Stimulated activated effector memory CD8-positive, alpha-beta T cell treated with anti-CD3 and anti-CD28 coated beads, Interleukin-12 subunit alpha, Interleukin-12 subunit beta, amount 100 ng/mL, for 72 hours (primary cell): Measurements from ENCODE around the gene TRAPPC12.
A peak's percentile ranks its signal among the peaks of the same experiment; 100 is the strongest.

Experiments
- ATAC-seq: fragments of 150-1000 bp; cut with Tn5 transposase; 2 replicates; pipeline ENCODE4 v1.10.0; 2021
- DNase-seq, 2 donors: peaks; one replicate each; pipeline ENCODE4 v3.0.0; 2021 to 2022; ENCODE audit warnings: low spot score in 2 of 2
- H3K27ac Mint-ChIP-seq: one replicate; pipeline ENCODE4 v1.8.0; 2022; ENCODE audit warnings: mild to moderate bottlenecking, mixed read lengths
- H3K36me3 Mint-ChIP-seq: one replicate; pipeline ENCODE4 v1.8.0; 2022; ENCODE audit warnings: mild to moderate bottlenecking, mixed read lengths
- H3K4me1 Mint-ChIP-seq: one replicate; pipeline ENCODE4 v1.8.0; 2022; ENCODE audit warnings: mixed read lengths
- H3K4me3 Mint-ChIP-seq: one replicate; pipeline ENCODE4 v1.8.0; 2022; ENCODE audit warnings: mild to moderate bottlenecking, mixed read lengths
- H3K9me3 Mint-ChIP-seq: one replicate; pipeline ENCODE4 v1.8.0; 2022; ENCODE audit warnings: mixed read lengths

Gene TRAPPC12

DNA sequence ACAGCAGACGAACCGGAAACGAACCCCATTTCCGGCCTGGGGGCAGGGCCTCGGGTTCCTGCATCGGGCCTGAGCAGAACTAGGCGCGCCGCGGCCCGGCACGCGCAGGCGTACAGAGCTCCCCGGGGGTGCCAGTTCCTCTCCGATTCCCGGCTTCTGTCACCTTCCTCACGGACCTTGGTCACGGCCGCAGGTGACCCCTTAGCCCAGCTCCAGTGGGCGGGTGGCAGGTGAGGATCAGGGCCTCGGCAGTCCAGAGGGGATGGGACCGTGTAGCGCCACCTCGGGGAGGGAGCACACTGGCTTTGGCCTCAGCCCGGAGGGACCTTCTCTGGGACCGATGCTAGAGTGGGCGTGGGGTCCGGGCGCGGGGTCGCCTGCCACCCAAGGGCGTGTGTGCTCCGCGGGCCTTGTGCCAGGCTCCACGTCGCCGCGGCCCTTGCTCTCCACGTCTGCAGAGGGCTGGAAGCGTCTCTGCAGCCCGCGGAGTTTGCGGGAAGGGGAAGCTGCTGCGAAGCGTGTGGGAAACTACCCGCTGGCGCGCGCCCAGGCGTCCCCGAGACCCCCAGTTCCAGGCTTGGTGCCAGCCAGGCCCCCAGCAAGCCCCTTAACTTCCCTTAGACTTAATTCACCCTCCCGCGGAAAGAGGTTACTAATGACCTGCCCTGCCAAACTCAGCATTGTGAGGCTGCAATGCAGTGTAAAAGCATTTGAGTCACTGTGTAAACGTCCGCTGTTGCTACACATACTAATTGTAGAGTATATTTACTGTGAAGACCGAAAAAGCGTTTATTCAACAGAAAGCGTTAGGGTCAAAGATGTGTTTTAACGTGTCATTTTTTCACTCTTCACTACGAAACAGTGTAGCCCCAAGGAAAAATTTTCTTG lies at the start of gene TRAPPC12:
Gene TRAPPC12 (plus strand): TSS at position 48 of the 888 bp plus-strand sequence. CDS start 7,930 bp downstream, outside the sequence.
- Mint-ChIP-seq H3K4me1 (peaks cover 42% of the 10 kb centered on the region), H3K27ac (peak within 1 kb of the TSS; percentile 98), H3K9me3 (no peaks in the 10 kb centered on the region), H3K4me3 (peak within 1 kb of the TSS; percentile 98), H3K36me3 (peaks cover 28% of the 10 kb centered on the region)
- peak; percentile 73 for ATAC-seq
- DNase-seq = peak; percentile 83 to 95

- H3K4me3 Mint-ChIP-seq = no peak overlapping the region
- H3K36me3 Mint-ChIP-seq = peaks cover 34% of the 10 kb centered on the region
- peaks cover 26% of the 10 kb centered on the region for H3K4me1 Mint-ChIP-seq
- no peaks in the 10 kb centered on the region for H3K9me3 Mint-ChIP-seq
- peak overlapping the region; percentile 3 for H3K27ac Mint-ChIP-seq
- ATAC-seq (no peak), DNase-seq (no peak)
Observed at GRCh38 chr2:3332133-3332532, 47.4 kb upstream of the TRAPPC12 start.

DNA sequence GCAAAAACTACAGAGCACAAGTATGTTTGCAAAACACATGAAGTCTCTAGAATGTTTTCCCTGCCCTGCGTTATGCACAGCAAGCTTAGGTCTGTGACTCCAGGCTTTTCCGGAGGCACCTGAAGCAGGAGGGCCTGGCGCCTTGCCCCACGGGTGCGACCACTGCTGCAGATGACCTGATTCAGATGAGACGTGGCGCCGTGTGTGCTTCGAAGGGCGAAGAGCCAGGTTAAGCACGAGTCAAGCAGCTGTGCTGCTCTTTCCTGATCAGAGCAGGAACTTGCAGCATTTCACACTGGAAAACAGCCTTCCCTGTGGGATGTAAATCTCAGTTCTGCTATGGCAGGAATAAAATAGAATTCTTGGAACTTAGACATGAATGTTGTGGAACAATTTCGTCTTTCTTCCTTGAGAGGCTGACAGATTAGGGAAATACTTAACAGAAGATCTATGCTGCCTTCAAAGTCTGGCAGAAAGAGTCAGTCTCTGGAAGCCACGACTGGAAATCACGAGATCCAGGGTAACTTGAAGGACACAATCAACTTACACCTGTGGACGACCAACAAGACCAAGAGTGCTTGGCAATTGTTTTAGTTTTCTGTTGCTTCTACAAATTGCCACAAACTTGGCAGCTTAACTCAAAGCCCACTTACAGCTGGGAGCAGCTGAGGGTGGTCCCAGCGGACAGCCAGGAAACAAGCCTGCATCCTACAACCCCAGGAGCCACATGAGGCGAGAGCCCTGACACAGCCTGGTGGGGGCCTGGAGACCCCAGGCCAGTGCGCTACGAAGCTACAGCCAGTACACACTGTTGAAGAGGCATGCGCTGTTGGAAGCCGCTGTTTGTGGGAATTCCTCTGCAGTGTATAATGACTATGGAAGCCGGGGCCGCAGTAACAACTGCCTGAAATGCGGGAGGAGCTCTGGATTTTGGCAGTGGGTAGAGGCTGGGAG lies 44.8 kb upstream of the TRAPPC12 start:
- ATAC-seq (no peak), DNase-seq (no peak)
- H3K27ac Mint-ChIP-seq = peak overlapping the region; percentile 65
- no peak overlapping the region for H3K4me3 Mint-ChIP-seq
- H3K4me1 Mint-ChIP-seq = peaks cover 17% of the 10 kb centered on the region
- no peaks in the 10 kb centered on the region for H3K9me3 Mint-ChIP-seq
- H3K36me3 Mint-ChIP-seq = peaks cover 34% of the 10 kb centered on the region

- no peaks in the 10 kb centered on the region for H3K9me3 Mint-ChIP-seq
- no peak overlapping the region for H3K4me3 Mint-ChIP-seq
- H3K36me3 Mint-ChIP-seq = peaks cover 22% of the 10 kb centered on the region
- peaks cover 5% of the 10 kb centered on the region for H3K4me1 Mint-ChIP-seq
- no peak for DNase-seq
- peak overlapping the region; percentile 70 for H3K27ac Mint-ChIP-seq
- no peak for ATAC-seq
Observed at GRCh38 chr2:3336844-3337243, 42.6 kb upstream of the TRAPPC12 start.

DNA sequence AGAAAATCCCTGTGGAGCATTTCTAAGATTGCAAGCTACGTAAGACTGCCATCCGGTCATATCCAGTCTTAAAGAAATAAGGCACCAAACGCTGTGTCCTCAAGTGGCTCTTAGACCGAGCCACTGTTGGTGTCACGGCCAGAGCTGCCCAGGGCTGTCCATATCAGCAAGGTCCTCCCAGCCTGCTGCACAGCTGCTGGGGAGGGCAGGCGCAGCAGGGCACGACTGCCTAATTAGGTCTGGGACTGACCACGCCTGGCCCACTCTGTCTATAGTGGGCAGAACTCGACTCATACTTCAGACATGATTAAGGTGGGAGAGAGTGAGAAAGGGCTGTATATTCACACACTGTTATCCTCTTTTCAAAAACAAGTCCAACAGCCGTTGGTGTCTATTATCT lies 41.2 kb upstream of the TRAPPC12 start:
- Mint-ChIP-seq H3K27ac (no peak overlapping the region), H3K4me1 (peaks cover 5% of the 10 kb centered on the region), H3K36me3 (peaks cover 25% of the 10 kb centered on the region), H3K9me3 (no peaks in the 10 kb centered on the region), H3K4me3 (no peak overlapping the region)
- DNase-seq = no peak
- ATAC-seq = no peak

DNA sequence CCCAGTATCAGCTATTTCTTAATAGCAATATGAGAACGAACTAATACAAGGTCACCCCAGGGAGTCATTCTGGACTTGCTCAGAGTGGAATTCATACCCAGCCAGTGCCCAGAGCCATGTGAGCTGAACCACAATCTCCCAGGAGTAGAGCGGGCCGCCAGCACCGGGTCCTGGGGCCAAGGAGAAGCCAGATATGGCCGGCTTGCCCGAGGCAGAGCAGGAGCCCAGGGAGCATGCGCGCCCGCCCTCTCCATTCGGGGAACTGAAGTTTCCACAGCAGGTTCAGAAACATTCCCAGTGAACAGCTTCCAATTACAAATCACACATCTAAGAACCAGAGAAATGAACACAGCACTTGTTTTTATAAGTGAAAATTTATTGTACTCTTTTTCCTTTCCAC lies 39.4 kb upstream of the TRAPPC12 start:
- ATAC-seq (no peak), DNase-seq (no peak)
- Mint-ChIP-seq H3K9me3 (no peaks in the 10 kb centered on the region), H3K4me1 (peaks cover 5% of the 10 kb centered on the region), H3K36me3 (peaks cover 30% of the 10 kb centered on the region), H3K27ac (no peak overlapping the region), H3K4me3 (no peak overlapping the region)

DNA sequence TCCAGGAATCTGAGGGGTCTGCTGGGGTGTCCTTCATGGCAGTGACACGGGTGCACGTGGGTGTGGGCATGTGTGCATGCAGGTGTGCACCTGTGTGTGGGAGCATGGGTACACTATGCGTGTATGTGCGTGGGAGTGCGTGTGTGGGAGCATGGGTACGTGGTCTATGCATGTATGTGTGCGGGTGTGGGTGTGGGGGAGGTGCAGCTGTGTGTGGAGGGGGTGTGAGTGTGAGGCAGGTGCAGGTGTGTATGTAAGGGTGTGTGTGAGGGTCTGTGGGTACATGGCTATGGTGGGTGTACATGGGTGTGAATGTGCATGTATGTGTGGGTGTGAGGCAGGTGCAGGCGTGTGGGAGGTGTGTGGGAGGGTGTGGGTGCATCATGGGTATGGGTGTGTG lies 38.2 kb upstream of the TRAPPC12 start:
- Mint-ChIP-seq H3K9me3 (no peaks in the 10 kb centered on the region), H3K4me3 (no peak overlapping the region), H3K4me1 (no peaks in the 10 kb centered on the region), H3K27ac (no peak overlapping the region), H3K36me3 (peaks cover 30% of the 10 kb centered on the region)
- no peak for DNase-seq
- ATAC-seq = no peak

GRCh38 chr2:3342324-3342723 lies 37.2 kb upstream of the TRAPPC12 start:
- Mint-ChIP-seq H3K9me3 (no peaks in the 10 kb centered on the region), H3K4me1 (peaks cover 2% of the 10 kb centered on the region), H3K36me3 (peaks cover 30% of the 10 kb centered on the region), H3K27ac (peak overlapping the region; percentile 41), H3K4me3 (no peak overlapping the region)
- DNase-seq (no peak), ATAC-seq (no peak)

DNA sequence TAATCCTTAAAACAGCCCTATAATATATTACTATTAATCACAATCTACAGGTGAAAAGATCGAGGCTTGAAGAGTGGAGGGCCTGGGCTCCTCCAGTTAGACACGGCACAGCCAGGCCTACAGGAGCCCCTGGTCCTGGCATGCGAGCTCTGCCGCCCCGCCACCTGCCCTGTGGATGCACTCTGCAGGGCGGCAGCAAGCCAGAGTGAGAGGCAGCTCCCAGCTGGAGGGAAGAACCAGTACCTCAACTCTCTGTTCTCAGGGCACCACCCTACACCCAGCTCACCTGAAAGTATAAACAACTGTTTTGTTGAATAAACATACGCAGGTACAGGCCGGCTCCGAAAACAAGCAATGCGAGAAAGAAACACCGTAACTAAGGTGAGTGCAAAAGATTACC lies 36.5 kb upstream of the TRAPPC12 start:
- no peak overlapping the region for H3K4me3 Mint-ChIP-seq
- H3K36me3 Mint-ChIP-seq = peaks cover 37% of the 10 kb centered on the region
- H3K9me3 Mint-ChIP-seq = no peaks in the 10 kb centered on the region
- H3K27ac Mint-ChIP-seq = no peak overlapping the region
- H3K4me1 Mint-ChIP-seq = peaks cover 7% of the 10 kb centered on the region
- ATAC-seq (no peak), DNase-seq (no peak)

DNA sequence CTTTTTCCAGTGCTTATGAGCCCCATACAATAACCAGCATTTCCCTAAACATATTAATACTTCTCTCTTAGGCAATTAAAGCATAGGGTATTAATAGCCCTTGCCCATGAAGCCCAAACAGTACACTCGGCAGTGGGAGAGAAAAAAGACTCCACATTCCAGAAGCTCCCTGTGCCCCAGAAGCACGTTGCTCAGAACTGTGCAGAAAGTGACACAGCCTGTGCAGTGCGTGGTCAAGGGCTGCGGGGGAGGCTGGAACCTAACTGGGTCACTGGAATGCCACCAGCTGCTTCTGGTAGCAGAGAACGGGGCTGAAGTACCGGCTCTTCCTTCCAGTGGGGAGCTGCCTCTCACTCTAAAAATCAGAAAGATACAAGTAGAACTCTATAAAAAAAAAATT lies 34.6 kb upstream of the TRAPPC12 start:
- peaks cover 7% of the 10 kb centered on the region for H3K4me1 Mint-ChIP-seq
- no peak overlapping the region for H3K4me3 Mint-ChIP-seq
- no peak overlapping the region for H3K27ac Mint-ChIP-seq
- DNase-seq (no peak), ATAC-seq (no peak)
- peaks cover 39% of the 10 kb centered on the region for H3K36me3 Mint-ChIP-seq
- H3K9me3 Mint-ChIP-seq = no peaks in the 10 kb centered on the region

DNA sequence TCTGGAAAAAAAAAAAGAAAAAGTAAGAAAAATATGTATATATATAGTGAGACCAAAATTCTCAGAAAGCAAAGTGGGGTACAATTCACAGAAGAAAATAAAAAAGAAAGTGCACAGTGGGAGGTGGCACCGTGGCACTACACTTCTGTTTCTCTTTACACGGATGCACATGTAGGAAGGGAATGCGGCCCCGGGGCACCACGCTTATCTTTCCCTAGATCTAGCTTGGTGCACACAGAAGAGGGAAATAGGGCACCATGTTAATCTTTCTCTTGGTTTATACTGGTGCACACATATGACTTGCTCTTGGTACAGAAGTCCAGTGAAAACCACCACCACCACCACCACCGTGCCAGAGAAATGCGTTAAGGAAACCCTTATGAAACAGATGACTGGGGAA lies 33.9 kb upstream of the TRAPPC12 start:
- no peak overlapping the region for H3K4me3 Mint-ChIP-seq
- H3K36me3 Mint-ChIP-seq = peaks cover 46% of the 10 kb centered on the region
- DNase-seq = no peak
- ATAC-seq = no peak
- no peak overlapping the region for H3K27ac Mint-ChIP-seq
- H3K4me1 Mint-ChIP-seq = peaks cover 7% of the 10 kb centered on the region
- H3K9me3 Mint-ChIP-seq = no peaks in the 10 kb centered on the region

DNA sequence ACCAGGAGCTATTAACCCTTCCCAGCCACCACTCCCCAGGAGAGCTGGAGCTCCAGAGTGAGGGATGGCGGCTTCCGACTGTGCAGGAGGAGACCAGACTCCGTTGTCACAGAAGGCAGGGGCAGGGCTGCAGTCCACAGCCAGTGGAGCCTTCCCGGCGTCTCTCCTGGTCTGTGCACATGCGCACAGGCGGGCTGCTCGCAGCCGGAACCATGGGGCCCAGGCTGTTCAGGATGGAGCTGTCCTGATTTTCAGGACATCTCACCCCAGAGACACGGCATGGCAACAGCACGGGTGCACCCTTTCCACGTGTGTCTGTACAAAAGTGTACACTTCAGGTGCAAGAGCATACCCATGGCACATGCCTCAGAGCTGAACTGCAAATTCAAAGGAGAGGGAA lies 30.7 kb upstream of the TRAPPC12 start:
- H3K9me3 Mint-ChIP-seq = peaks cover 4% of the 10 kb centered on the region
- DNase-seq = no peak
- peaks cover 60% of the 10 kb centered on the region for H3K36me3 Mint-ChIP-seq
- peaks cover 7% of the 10 kb centered on the region for H3K4me1 Mint-ChIP-seq
- H3K4me3 Mint-ChIP-seq = no peak overlapping the region
- no peak overlapping the region for H3K27ac Mint-ChIP-seq
- ATAC-seq = no peak

DNA sequence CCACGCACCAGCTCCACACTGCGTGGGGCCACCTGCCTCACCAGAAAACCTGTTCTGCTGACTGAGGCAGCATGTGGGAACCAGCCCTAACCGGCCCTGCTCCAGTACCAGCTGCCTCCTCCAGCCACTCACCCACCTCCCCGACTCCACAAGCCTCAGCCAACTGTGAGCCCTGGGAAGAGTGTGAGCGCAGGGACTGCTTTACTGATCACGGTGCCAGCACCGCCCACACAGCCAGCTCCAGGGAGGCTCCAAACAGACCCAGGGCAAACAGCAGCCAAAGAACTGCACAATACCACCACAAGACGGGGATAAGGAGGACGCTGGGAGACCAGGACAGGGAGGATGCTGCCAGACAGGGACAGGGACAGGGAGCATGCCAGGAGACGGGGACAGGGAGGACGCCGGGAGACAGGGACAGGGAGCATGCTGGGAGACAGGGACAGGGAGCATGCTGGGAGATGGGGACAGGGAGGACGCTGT lies 30.2 kb upstream of the TRAPPC12 start:
- ATAC-seq (no peak), DNase-seq (no peak)
- H3K4me3 Mint-ChIP-seq = no peak overlapping the region
- H3K9me3 Mint-ChIP-seq = peaks cover 4% of the 10 kb centered on the region
- no peak overlapping the region for H3K27ac Mint-ChIP-seq
- H3K4me1 Mint-ChIP-seq = peaks cover 7% of the 10 kb centered on the region
- H3K36me3 Mint-ChIP-seq = peaks cover 65% of the 10 kb centered on the region

DNA sequence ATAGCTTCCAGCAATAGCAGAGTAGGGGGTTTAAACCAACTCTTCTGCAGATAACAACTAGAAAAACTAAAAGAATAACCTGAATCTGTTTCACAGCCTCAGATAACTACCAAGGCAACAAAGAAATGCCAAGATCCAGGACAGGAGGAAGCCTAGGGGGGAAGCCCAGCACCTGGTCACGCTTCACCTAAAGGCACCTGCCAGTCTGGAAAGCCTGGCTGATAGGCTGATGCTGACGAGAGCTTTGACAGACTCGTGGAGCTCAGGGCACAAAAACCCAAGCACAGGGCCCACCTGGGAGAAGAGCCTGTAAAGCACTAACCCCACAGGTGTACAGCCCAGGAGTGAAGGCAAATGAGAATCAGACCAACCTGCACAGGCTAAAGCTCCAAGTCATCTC lies 24.5 kb upstream of the TRAPPC12 start:
- Mint-ChIP-seq H3K27ac (no peak overlapping the region), H3K4me1 (peaks cover 23% of the 10 kb centered on the region), H3K4me3 (no peak overlapping the region), H3K9me3 (peaks cover 4% of the 10 kb centered on the region), H3K36me3 (peaks cover 39% of the 10 kb centered on the region)
- DNase-seq (no peak), ATAC-seq (no peak)

- H3K4me1 Mint-ChIP-seq = peaks cover 33% of the 10 kb centered on the region
- ATAC-seq (no peak), DNase-seq (no peak)
- H3K9me3 Mint-ChIP-seq = peaks cover 4% of the 10 kb centered on the region
- no peak overlapping the region for H3K27ac Mint-ChIP-seq
- peaks cover 29% of the 10 kb centered on the region for H3K36me3 Mint-ChIP-seq
- no peak overlapping the region for H3K4me3 Mint-ChIP-seq
Observed at GRCh38 chr2:3355951-3356569, 23.4 kb upstream of the TRAPPC12 start.
